ENCODE results near the gene BFSP2.

BFSP2 gene

GRCh38 chr3:133475245-133476010, 75.6 kb downstream of the BFSP2 start:
- Histone ChIP-seq H2AFZ (ENCODE audit: low read length) (no peak overlapping the region), H3K79me2 (ENCODE audit: low read length) (peaks cover 17% of the 10 kb centered on the region; the same call in 1 of the 2 replicates), H3K9ac (ENCODE audit: low read length) (peak overlapping the region; percentile 87), H3K27ac (ENCODE audit: low read length) (peak overlapping the region; percentile 95), H3K9me2 (replicated peaks; ENCODE audit: insufficient read depth, low read length) (no peaks in the 10 kb centered on the region), H3K4me2 (ENCODE audit: low read depth, low read length) (peak overlapping the region; percentile 70), H4K20me1 (ENCODE audit: insufficient read depth, low read length) (no peaks in the 10 kb centered on the region), H3F3A (ENCODE audit: insufficient read depth, low read length) (peaks cover 72% of the 10 kb centered on the region), H3K27me3 (replicated peaks; ENCODE audit: insufficient read depth, low read length) (no peaks in the 10 kb centered on the region), H3K9me3 (replicated peaks; ENCODE audit: insufficient read depth, low read length) (no peaks in the 10 kb centered on the region), H3K4me3 (ENCODE audit: low read length) (peak overlapping the region; percentile 18; the same call in 1 of the 2 replicates), H3K36me3 (replicated peaks; ENCODE audit: insufficient read depth, low read length) (no peaks in the 10 kb centered on the region), H3K4me1 (ENCODE audit: low read length) (peaks cover 72% of the 10 kb centered on the region)
- peak; percentile 95 for DNase-seq
- TF ChIP-seq EZH2 (optimal IDR thresholded peaks at IDR 0.05; ENCODE audit: low read depth, low read length) (no peak), EZH2phosphoT487 (IDR thresholded peaks at IDR 0.05; ENCODE audit: low read length) (no peak), CTCF (IDR thresholded peaks at IDR 0.05; ENCODE audit: low read length) (no peak)

- Histone ChIP-seq H3K36me3 (replicated peaks; ENCODE audit: insufficient read depth, low read length) (no peaks in the 10 kb centered on the region), H3K4me3 (ENCODE audit: low read length) (no peak overlapping the region; the same call in 1 of the 2 replicates), H3K27ac (ENCODE audit: low read length) (peak overlapping the region; percentile 95), H2AFZ (ENCODE audit: low read length) (no peak overlapping the region), H3F3A (ENCODE audit: insufficient read depth, low read length) (peaks cover 75% of the 10 kb centered on the region), H3K9ac (ENCODE audit: low read length) (peak overlapping the region; percentile 87), H3K4me2 (ENCODE audit: low read depth, low read length) (peak overlapping the region; percentile 50), H3K79me2 (ENCODE audit: low read length) (peaks cover 17% of the 10 kb centered on the region; the same call in 1 of the 2 replicates), H3K4me1 (ENCODE audit: low read length) (peaks cover 74% of the 10 kb centered on the region), H3K9me3 (replicated peaks; ENCODE audit: insufficient read depth, low read length) (no peaks in the 10 kb centered on the region), H3K9me2 (replicated peaks; ENCODE audit: insufficient read depth, low read length) (no peaks in the 10 kb centered on the region), H3K27me3 (replicated peaks; ENCODE audit: insufficient read depth, low read length) (no peaks in the 10 kb centered on the region), H4K20me1 (ENCODE audit: insufficient read depth, low read length) (no peaks in the 10 kb centered on the region)
- DNase-seq: no peak
- TF ChIP-seq EZH2 (optimal IDR thresholded peaks at IDR 0.05; ENCODE audit: low read depth, low read length) (no peak), EZH2phosphoT487 (IDR thresholded peaks at IDR 0.05; ENCODE audit: low read length) (no peak), CTCF (IDR thresholded peaks at IDR 0.05; ENCODE audit: low read length) (no peak)
These were observed 77.1 kb downstream of the BFSP2 start for GRCh38 chr3:133476971-133477375.

- Histone ChIP-seq H3K9ac (ENCODE audit: low read length) (peak overlapping the region; percentile 87), H3K36me3 (replicated peaks; ENCODE audit: insufficient read depth, low read length) (no peaks in the 10 kb centered on the region), H3K4me3 (ENCODE audit: low read length) (no peak overlapping the region; the same call in 1 of the 2 replicates), H3K79me2 (ENCODE audit: low read length) (peaks cover 17% of the 10 kb centered on the region; the same call in 1 of the 2 replicates), H3K27ac (ENCODE audit: low read length) (peak overlapping the region; percentile 95), H3K4me2 (ENCODE audit: low read depth, low read length) (peak overlapping the region; percentile 50), H3K9me3 (replicated peaks; ENCODE audit: insufficient read depth, low read length) (no peaks in the 10 kb centered on the region), H3F3A (ENCODE audit: insufficient read depth, low read length) (peaks cover 75% of the 10 kb centered on the region), H3K27me3 (replicated peaks; ENCODE audit: insufficient read depth, low read length) (no peaks in the 10 kb centered on the region), H2AFZ (ENCODE audit: low read length) (no peak overlapping the region), H3K9me2 (replicated peaks; ENCODE audit: insufficient read depth, low read length) (no peaks in the 10 kb centered on the region), H4K20me1 (ENCODE audit: insufficient read depth, low read length) (no peaks in the 10 kb centered on the region), H3K4me1 (ENCODE audit: low read length) (peaks cover 74% of the 10 kb centered on the region)
- DNase-seq: peak; percentile 93
- no peak for TF ChIP-seq EZH2 (optimal IDR thresholded peaks at IDR 0.05; ENCODE audit: low read depth, low read length)
- no peak for TF ChIP-seq EZH2phosphoT487 (IDR thresholded peaks at IDR 0.05; ENCODE audit: low read length)
- TF ChIP-seq CTCF (IDR thresholded peaks at IDR 0.05; ENCODE audit: low read length): no peak
These were observed 77.6 kb downstream of the BFSP2 start for GRCh38 chr3:133477487-133477886.

Measured in MM.1S (cell line).